AG04449 (cell line): ENCODE results near the gene TPSG1.
"Not testable (repeated sequence)": the region's sequence is repeated elsewhere in the genome, so short reads cannot be mapped to it uniquely, and the experiment has no call there.

Experiments
- CTCF ChIA-PET: fragments of 350-600 bp; formaldehyde crosslinking; extraction: SDS; loops from one replicate; lab custom pipeline; 2021; ENCODE audit warnings: antibody characterized with exemption; lab: Yijun Ruan, JAX
- POLR2A ChIA-PET: fragments of 400-600, 350-600 bp; formaldehyde crosslinking; extraction: SDS; loops from one replicate; lab custom pipeline; 2020; ENCODE audit warnings: antibody characterized with exemption, inconsistent platforms; lab: Yijun Ruan, JAX
- DNase-seq: peaks from one replicate; pipeline ENCODE4 v3.0.0-alpha.2; 2010; ENCODE audit warnings: low read depth, low spot score
- H3K4me3 ChIP-seq: 2 replicates; pipeline ENCODE4 v1.5.1; 2011; ENCODE audit warnings: low read depth, mild to moderate bottlenecking, control low read depth, low read length
- TF ChIP-seq, protein P1 (sequence below): IDR thresholded peaks from one replicate; pipeline ENCODE4 v1.5.1; 2011; ENCODE audit warnings: mild to moderate bottlenecking, moderate library complexity, low read length, control low read depth, inconsistent platforms; ENCODE audit not compliant: insufficient read depth; ENCODE audit errors: missing control alignments

The TPSG1 gene

DNA sequence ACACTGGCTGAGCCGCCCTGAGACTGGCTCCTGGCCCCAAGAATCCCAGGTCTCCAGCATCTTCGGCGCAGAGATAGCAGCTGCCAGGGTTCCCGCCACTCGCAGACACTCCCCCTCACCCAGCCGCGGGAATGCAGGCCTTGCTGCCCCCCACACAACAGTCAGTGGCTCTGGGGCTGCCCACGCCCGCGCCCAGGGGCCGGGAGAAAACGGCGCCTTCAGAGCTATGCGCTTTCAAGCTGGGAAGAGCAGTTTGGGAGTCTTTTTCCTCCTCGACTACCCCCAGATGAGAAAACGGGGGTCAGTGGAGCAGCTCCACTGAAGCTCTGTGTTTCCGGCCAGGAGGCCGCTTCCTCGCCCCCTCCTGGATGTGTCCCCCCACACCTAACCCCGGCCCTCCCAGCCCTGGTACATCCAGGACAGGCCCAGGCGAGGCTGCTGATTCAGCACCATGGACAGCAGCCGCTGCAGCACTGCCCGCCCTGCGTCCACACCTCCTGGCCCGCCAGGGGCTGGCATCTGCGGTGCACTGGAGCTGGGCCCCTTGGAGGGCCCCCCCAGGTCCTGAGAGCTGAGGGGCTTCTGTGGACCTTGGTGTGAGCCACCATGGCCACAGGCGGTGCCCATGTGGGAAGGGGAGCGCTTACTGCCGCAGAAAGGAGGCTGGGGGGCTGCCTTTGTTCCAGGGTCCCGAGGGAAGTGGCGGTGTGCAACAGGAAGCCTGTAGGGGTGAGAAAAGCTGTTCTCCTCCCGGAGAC, 36.5 kb downstream of the TPSG1 start:
- ChIA-PET CTCF (no interaction called here), POLR2A (no interaction called here)
- TF ChIP-seq, protein P1, sequence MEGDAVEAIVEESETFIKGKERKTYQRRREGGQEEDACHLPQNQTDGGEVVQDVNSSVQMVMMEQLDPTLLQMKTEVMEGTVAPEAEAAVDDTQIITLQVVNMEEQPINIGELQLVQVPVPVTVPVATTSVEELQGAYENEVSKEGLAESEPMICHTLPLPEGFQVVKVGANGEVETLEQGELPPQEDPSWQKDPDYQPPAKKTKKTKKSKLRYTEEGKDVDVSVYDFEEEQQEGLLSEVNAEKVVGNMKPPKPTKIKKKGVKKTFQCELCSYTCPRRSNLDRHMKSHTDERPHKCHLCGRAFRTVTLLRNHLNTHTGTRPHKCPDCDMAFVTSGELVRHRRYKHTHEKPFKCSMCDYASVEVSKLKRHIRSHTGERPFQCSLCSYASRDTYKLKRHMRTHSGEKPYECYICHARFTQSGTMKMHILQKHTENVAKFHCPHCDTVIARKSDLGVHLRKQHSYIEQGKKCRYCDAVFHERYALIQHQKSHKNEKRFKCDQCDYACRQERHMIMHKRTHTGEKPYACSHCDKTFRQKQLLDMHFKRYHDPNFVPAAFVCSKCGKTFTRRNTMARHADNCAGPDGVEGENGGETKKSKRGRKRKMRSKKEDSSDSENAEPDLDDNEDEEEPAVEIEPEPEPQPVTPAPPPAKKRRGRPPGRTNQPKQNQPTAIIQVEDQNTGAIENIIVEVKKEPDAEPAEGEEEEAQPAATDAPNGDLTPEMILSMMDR, result peak; percentile 9
- no peak overlapping the region for H3K4me3 ChIP-seq
- no peak for DNase-seq

DNA sequence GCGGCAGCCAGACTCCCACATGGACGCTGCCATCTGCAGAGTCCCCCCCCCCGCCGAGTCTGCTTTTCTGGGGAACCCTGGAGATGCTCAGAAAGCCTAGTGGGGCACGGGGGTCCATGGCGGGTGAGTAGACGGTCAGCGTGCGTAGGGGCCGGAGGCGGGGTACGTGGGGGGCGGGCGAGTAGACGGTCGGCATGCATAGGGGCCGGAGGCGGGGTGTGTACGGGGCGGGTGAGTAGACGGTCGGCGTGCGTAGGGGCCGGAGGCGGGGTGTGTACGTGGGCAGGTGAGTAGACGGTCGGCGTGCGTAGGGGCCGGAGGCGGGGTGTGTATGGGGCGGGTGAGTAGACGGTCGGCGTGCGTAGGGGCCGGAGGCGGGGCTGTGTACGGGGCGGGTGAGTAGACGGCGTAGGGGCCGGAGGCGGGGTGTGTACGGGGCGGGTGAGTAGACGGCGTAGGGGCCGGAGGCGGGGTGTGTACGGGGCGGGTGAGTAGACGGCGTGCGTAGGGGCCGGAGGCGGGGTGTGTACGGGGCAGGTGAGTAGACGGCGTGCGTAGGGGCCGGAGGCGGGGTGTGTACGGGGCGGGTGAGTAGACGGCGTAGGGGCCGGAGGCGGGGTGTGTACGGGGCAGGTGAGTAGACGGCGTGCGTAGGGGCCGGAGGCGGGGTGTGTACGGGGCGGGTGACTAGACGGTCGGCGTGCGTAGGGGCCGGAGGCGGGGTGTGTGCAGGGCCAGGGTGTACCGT, 39.4 kb downstream of the TPSG1 start:
- CTCF ChIA-PET, DNase-seq, POLR2A ChIA-PET, H3K4me3 ChIP-seq: not testable (repeated sequence)

DNA sequence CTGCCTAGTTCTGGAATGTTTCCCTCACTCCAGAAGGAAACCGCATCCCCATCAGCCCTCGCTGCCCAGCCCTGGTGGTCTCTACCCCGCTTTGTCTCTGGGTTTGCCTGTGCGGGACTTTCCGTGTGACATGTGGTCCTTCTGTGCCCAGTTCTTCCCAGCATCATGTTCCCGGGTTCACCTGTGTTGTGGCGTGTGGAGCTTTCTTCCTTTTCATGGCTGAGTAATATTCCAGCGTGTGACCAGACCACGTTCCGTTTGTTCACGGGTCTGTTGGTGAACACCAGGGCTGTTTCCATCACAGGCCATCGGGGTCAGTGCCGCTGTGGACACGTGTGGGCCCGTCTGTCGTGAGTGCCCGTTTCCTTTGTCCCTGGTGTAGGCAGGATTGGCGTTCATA, 40.1 kb downstream of the TPSG1 start:
- POLR2A ChIA-PET, result no interaction called here
- TF ChIP-seq, protein P1, result no peak
- CTCF ChIA-PET, result no interaction called here
- no peak for DNase-seq
- no peak overlapping the region for H3K4me3 ChIP-seq

DNA sequence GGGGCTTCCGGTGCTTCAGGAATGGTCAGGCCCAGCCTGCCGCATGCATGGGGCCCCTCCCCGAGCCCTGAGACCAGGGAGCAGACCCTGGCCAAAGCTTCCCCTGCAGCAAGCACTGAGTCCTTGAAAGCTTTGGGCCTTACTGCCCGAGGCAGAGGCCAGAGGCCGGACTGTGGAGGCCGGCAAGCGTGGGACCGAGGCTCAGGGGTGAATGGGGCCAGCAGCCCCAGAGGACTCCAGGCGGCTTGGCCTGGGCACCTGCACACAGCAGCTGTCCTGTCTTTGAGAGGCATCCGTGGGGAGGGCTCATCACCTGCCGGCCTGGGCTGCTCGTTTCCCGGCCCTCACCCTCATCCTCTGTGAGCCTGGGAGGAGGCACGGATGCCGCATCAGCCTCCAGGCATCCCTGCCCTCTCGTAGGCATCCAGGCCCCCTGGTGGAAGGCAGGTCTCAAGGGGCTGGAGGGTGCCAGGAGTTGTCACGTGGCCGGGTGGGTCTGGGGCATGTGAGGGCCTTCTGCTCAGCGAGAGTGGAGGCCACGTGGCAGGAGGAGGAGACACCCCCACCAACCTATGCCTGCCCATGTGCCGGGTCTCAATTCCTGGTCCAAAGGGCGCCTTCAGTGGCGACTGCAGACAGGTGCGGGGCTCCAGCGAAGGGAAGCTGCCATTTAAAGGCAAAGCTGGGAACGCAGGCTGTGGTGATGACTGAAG, 40.8 kb downstream of the TPSG1 start:
- POLR2A ChIA-PET, result no interaction called here
- CTCF ChIA-PET, result no interaction called here
- DNase-seq, result no peak
- H3K4me3 ChIP-seq, result no peak overlapping the region
- TF ChIP-seq, protein P1, result no peak

DNA sequence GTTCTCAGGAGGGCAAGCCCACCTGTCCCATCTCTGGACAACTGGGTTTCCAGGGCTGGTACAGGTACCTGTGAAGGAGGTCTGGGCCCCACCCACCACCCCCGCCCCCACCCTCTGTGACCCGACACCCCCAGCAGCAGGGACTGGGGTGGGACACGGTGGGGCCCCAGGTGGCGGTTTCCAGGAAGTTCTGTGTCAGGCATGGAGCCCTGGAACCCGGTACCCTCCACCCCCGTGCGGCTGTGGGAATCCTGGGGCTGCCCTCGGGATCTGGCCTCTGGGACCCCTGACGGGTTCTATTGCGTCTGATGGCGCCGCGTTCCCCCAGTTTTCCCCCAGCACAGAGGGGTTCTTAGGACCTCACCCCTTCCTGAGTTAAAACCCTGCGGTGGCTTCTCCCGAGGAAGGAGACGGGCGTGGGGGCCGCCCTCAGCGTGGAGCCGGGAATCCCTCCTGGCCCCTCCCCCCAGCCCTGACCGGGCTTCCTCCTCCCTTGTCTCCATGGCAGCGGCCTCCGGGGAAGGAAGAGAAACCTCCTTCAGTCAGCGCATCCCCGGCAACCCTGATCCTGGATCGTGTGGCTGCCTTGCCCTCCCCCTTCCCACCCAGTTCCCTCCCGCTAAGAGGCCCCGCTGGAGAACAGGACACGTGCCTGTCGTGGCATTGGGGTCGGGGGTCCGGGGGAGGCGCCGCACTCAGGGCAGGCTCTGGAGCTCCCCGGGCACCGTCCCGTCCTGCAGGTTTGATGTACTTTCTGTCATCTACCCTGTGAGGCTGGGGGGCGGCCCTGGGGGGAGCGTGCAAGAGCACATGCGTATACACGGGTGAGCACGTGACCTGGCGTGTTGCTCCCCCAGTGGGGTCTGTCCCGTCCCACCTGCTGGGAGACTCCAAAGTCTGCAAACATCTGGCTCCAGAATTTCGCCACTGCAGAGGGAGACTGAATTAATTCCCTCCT, 41.8 kb downstream of the TPSG1 start:
- no peak overlapping the region for H3K4me3 ChIP-seq
- TF ChIP-seq, protein P1, result no peak
- ChIA-PET CTCF (no interaction called here), POLR2A (no interaction called here)
- no peak for DNase-seq

DNA sequence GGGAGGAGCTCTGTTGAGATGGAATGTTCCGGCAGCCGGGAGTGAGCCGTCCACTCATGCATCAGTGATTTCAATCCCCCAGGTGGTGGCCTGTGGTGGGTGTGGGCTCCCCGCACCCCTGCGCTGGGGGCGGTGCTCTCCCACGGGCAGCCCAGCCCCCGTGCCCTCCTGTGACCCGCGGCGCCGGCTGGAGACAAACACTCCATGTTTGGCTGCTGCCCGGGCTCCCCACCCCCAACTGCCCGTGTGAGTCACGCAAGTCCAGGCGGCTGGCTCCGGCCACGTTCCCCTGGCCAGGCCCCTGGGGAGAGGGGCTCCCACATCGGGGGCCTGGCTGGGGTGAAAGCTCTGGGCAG, 42.8 kb downstream of the TPSG1 start:
- POLR2A ChIA-PET, result no interaction called here
- no peak overlapping the region for H3K4me3 ChIP-seq
- CTCF ChIA-PET, result no interaction called here
- peak; percentile 3 for DNase-seq
- TF ChIP-seq, protein P1, result no peak
